MM.1S (cell line): Measurements from ENCODE around the gene ATPAF1.

ENCODE experiments used
- EZH2 ChIP-seq: fragments of 300-600 bp; sonication (generic); optimal IDR thresholded peaks from 2 replicates; pipeline ENCODE3; 2017; ENCODE audit warnings: low read depth, mild to moderate bottlenecking, antibody characterized with exemption, low read length, mixed read lengths
- EZH2phosphoT487 ChIP-seq: fragments of 300-600 bp; sonication (generic); IDR thresholded peaks from 2 replicates; pipeline ENCODE4 v1.6.1; 2018; ENCODE audit warnings: antibody characterized with exemption, low read length
- TF ChIP-seq, protein P1 (sequence below): fragments of 300-600 bp; sonication (generic); IDR thresholded peaks from 2 replicates; pipeline ENCODE4 v1.5.1; 2016; ENCODE audit warnings: antibody characterized with exemption, low read length, mixed read lengths

- TF ChIP-seq, protein P1, sequence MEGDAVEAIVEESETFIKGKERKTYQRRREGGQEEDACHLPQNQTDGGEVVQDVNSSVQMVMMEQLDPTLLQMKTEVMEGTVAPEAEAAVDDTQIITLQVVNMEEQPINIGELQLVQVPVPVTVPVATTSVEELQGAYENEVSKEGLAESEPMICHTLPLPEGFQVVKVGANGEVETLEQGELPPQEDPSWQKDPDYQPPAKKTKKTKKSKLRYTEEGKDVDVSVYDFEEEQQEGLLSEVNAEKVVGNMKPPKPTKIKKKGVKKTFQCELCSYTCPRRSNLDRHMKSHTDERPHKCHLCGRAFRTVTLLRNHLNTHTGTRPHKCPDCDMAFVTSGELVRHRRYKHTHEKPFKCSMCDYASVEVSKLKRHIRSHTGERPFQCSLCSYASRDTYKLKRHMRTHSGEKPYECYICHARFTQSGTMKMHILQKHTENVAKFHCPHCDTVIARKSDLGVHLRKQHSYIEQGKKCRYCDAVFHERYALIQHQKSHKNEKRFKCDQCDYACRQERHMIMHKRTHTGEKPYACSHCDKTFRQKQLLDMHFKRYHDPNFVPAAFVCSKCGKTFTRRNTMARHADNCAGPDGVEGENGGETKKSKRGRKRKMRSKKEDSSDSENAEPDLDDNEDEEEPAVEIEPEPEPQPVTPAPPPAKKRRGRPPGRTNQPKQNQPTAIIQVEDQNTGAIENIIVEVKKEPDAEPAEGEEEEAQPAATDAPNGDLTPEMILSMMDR, result no peak
- TF ChIP-seq EZH2, result no peak
- no peak for TF ChIP-seq EZH2phosphoT487
Measured at GRCh38 chr1:46670134-46670533, 2.0 kb upstream of the ATPAF1 start.
